Activated CD4-positive, alpha-beta T cell treated with anti-CD3 and anti-CD28 coated beads, Interleukin-10, Interleukin-2, amounts not matched to agents 100 ng/mL and 50 ng/mL, durations not matched to agents 16 hours and 8 hours (primary cell): ENCODE results near the gene GALNT4.

Experiments
- DNase-seq: peaks from one replicate; pipeline ENCODE4 v3.0.0-alpha.2; 2020

The GALNT4 gene

DNA sequence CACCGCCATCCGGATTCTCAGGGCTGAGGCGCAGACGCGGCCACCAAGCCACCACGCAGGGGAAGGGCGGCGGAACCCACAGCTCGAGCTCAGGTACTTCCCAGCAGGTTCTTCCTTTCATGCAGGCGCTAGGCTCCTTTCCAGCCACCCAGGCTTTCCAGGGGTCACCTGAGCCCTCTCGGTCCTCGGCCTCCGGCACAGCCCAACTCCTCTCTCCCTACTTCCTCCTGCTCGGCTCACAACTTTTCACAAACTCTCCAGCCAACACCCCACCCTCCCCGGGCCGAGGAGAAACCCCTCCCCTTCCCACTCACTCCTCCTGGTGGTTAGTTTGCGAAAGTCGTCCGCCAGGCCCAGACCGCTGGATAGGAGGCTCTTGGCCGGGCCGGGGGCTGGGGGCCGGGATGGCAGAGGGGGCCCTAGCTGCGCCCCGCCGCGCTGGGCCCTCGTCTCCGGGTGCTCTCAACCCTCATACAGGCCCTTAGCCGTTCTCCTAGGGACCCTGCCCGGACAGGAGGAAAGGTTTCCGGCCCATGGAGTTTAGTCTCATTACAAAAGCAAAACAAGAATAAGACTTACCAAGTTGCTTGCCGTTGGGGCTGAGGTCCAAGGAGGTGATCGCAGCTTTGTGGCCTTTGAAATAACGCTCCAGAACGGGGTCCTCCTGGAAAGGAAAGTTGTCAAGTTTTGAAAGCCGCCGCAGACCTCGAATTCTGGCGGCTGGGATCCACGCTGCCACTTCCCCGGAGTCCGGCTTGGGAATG is at the start of gene GALNT4:
TSS of gene GALNT4 (minus strand) at position 256 of the 764 bp plus-strand sequence. CDS start at position 9, 247 bp downstream.
- peak; percentile 88 for DNase-seq

DNA sequence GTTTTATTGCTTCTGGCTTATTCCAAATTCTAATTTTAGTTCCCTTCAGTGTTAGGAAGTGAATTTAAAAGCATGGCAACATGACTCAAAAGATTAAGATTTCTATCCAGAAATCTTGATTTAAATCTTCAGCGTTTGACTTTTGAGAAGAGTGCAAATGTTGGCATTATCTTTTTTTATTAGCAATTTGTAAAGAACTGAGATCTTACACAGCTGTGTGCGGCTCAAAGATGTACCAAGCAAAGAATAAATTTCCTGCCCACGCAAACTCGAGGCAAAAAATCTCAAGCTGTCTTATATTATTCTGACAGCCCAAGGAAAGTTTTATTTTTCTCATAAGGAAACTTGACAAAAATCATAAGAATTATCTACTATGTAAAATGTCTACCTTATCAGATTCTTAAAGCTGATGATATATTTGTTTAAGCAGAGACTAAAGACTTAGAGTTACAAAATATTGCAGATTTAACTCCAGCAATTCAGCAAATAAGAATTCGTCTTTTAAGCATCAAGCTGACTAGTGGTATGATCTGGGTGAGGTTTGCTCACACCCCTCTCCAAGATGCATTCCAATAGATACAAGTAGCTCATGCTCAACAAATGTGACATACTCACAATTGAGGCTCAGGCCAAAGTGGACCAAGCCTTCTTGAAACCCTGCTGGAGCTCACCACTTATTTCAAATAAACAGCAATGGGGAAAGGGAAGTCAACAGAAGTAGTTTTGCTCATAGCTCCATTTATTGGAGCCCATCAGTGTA is 48.6 kb upstream of the GALNT4 start:
- DNase-seq, result no peak

DNA sequence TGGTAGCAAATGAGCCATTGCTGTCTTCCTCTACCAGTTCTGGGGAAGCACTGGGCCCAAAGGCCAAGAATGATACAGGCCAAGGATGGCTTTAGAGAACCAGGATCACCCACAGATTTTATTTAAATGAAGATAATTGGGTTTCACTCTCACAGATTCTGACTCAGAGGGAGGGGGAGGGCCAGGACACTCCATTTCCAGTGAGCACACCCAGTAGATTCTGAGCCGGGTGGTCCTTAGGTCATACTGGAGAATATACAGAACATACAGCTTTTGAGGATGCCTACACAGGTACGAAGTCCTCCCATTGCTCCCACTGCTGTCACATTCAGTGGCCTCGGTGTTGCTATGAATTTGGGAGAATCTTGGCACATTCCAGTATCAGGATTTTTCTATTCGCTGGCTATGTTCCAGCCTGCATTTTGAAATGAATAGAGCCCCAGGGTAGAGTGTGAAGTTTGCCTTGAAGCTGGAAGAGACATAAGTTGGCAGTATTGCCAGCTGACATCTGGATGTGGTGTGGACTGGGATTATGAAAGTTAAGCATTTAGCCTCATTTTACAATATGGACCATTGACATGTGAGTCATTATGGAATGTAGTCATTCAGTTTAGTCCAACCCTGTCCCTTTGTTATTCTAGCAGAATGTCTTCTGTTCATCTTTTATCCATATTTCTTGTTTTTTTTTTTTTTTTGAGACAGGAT is 47.0 kb upstream of the GALNT4 start:
- no peak for DNase-seq

DNA sequence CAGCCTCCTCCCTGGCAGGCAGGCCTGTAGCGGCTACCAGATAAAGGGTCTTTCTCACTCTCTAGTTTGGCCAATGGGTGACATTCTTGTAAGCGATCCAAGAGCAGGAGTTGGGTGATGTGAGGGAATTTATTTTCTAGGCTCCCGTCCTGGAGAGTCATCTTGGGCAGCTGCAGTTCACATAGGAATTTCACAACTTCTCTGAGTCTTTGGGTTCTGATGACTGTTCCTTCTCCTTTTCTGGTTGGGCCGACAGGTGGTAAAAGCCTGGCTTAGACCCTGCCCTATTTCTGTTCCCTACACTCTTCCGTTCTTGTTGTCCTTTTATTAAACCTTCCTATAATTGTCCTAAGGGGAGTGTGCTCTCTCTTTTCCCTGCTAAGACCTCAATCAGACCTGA is 43.9 kb upstream of the GALNT4 start:
- no peak for DNase-seq

DNA sequence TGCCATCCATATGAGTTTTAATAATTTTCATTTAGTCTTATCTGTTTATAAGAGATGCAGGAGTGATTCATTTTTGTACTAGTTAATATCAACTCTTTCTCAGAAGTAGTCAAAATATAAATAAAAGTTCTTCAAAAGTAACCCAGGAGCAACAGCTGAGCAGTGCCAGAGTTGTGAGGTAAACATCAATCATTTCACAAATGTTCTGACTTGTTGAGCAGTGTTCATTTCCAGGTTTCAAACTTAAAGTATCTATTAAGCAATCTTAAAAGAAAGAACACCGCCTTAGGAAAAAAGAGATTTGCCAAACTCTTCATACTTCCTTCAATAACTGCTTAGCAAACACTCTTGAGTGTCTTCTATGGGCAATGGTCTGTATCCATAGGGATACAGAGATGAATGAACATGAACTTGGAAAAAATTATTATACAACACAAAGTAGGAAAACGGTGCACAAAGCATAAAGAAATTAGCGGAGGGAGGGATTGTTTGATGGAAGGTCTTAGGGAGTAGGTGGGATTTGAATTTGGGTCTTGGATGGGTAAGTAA is 43.2 kb upstream of the GALNT4 start:
- DNase-seq, result no peak

DNA sequence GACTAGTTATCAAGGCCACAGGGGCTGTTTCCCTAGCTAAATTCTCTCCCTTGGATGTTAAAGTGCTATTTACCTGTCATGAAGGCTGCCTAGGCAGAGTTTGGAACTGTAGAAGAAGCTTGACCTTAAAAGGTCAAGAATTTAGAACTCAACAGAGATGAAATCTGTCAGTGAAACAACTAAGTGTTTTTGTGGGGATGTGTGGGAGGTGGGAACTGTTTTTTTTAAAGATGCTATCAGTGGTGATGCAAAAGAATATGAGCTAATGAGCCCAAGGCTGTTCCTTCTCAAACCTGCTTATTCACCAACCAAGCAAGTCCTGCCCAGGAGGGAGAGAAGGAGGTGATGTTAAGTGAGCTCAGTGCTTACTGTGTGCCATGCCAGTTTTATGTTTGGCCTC is 42.0 kb upstream of the GALNT4 start:
- peak; percentile 10 for DNase-seq

DNA sequence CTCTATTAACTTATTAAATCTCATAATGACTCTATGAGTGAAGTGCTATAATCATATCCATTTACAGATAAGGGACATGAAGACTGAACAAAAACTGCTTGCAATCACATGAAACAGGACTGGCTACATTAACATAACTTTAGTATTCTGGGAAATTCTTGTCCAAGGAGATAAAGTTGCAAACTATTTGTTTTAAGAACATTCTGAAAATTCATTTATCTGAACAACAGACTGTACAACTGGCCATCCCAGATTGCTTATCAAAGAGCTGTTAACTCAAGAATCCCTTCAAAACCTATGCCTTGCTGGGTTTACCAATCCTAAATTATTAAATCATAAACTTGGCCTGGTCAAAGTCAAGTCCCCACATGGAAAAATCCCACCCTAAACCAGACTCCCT is 40.4 kb upstream of the GALNT4 start:
- no peak for DNase-seq

DNA sequence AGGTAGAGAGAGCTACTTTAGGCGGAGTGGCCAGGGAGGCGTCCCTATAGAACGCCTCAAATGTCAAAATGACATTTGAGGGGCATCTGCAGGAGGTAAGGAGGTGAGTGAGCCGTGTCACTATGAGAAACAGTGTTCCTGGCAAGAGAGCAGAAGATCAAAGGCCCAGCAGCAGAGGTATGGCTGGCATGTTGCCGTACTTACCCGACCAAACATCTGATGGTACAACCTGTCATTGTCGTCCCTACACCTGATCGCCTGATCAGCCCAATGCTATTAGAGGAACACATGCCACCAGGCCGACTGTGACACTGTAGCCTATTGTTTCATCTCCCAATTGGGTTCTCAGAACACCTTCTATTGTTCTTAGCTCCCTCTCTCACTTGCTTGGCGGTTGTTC is 35.2 kb upstream of the GALNT4 start:
- DNase-seq, result no peak

DNA sequence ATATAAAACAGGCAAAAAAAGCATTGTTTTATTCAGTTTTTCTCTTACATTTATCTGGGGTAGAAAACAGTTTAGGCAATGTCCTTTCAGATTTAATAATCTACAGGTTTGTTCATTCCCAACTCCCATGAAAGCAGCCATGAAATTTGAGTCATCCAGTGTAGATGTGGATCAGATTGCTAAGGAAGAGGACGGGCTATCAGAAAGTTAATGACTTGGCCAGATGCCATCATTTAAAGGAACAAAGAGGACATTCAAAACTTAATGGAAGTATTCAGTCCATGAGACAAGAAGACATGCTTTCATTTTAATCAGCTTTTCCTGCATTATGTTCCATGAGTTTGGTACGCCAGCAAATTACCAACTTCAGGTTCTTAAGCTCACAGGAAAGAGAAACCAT is 32.4 kb upstream of the GALNT4 start:
- no peak for DNase-seq

DNA sequence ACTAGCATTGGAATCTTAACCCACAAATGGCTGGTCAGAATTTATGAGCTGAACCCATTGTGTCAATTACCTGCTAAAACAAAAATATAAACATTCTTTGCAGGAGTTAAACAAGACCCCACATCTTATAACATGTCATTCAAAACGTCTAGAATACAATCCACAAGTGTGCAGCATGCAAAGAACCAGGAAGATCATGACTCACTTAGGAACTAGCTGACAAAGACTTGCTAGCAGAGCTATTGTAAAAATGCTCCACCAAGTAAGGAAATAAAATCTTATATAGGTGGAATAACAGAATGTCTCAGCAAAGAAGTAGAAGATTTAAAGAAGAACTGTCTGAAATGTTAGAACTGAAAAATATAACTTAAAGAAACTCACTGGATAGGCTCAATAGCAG is 27.8 kb upstream of the GALNT4 start:
- no peak for DNase-seq

DNA sequence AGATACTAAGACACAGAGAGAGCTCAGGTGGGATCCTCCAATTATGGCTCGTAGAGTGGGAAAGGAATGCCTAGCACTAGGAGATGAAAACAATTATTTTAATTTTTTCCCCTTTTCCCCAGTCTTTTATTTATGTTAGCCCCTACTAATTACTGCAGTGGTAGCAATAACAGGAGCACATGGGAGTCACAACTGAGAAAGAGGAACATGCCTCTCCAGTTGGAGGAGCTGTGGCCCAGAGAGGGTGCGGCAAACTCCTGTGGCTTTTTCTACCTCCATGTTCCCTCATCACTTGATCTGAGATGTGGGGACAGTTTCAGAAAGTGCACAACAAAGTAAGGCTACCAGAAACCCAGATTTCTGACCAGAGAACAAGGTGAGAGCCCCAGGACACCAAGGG is 27.2 kb upstream of the GALNT4 start:
- no peak for DNase-seq

DNA sequence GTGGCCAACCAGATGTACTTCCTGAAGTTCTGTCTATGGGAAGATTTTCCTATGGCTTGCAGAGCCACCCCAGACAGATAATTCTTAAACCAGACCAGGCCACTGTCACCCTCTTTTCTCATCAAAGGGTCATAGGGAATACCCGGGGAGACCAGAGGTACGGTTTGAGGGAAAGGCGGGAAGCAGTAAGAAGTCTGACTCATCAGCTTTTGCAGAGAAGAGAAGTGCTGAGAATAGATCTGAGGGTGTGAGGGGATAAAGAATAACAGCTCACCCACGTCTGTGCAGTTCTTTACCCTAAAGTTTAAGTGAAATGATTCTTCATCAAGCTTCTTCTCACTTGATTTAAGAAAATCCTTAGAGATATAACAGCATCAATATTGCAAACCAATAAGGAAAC is 22.5 kb upstream of the GALNT4 start:
- no peak for DNase-seq

DNA sequence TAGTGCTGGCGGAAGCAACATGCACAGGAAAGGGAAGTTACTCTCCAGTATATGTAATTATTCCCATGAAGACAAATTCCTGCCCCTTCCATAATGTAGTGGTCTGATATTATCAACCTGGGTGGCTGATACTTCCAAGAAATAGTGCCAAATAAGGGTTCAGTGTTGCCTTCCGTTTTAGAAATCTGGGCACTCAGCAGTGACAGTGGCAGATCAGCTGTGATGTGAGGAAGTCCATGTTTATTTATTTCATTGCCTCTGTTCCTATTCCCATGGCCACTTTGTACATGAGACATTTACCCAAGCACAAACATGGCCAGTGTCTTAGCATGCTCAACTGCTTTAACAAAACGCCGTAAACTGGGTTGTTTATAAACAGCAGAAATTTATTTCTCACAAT is 21.6 kb upstream of the GALNT4 start:
- no peak for DNase-seq

DNA sequence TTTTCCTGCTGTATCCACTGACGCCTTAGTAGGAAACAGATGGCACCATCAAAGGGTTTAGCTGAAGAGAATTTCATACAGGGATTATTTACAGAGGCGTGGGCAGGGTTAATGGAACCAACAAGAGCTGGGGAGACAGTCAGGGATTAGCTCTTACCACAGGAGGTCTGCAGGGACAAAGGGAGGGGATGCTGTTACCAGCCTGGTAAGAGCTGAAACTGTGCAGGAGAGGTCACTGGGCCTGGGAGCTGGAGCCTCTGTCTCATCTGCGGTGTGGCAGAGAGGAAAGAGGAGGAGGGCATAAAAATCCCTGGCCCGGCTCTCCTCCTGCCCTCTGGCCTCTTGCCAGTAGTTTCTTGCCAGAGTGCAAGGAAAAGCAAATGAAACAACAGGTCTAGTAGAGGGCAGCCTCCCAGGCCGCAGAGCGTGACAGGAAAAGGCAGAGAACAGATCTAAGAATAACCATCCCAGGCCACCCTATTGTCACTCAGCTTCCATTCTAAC is 20.1 kb upstream of the GALNT4 start:
- DNase-seq, result no peak

DNA sequence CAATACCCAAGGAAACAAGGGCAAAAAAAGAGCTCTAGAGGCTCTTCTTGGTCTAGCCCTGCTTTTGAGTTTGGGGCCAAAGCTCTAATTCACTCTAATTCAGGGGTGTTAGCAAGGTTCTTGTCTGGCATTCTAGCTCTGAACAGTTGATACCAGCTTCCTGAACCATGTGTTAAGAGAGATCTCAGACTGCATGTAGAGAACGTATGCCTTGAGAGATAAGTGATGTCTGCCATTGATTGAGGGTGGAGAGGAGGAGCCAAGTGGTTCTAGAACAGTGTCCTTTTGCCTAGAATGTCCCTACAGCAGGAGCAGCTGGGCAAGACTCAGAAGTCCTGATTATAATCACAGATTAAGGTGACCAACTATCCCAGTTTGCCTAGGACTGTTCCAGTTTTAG is 19.4 kb upstream of the GALNT4 start:
- no peak for DNase-seq

DNA sequence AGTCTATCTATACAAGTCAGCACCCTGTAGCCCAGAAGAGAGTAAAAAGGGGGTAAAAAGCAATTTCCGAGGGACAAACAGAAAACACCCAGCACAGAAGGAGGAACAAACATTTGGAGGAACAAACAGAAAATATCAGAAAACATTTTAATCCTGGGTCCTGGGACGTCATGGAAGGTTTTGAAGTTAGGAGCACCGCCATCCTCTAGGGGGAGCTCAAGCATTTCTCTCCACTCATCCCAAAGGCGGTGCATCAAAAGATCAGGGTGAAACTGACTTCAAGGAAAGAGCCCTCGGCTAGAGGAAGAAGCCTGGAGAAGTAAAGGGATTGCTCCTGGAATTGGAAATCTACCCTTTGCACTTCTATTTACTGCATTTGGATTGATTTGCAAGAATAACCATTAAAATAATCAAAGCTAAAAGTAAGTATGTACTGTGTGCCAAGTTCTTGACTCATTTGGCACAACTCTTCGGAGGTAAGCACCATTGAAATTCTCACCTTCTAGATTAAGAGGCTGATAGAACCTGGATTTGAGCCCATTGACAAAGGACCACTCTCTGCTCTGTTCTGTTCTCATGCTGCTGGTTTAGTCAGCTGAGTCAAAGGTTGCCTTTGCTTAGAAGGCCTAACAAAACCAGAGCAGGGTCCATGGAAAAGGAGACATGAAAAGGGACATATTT is 18.5 kb upstream of the GALNT4 start:
- peak; percentile 74 for DNase-seq

DNA sequence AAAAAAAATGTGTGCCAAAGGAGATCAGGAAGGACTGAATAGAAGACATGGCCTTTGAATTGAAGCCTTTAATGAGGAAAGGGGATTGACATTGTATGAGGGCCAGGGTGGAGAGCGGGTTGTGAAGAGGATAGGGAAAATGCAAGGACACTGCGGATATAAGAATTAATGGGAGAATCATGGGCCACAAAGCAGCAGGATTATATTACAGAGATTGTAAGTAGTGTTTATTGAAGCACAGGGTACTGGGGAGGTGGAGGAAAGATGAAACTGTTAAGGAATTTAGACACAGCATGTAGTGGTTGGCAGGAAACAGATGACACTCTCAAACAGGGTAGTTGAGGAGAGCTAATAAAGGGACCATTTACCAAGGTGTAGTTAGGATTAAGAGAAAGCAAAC is 17.6 kb upstream of the GALNT4 start:
- no peak for DNase-seq

DNA sequence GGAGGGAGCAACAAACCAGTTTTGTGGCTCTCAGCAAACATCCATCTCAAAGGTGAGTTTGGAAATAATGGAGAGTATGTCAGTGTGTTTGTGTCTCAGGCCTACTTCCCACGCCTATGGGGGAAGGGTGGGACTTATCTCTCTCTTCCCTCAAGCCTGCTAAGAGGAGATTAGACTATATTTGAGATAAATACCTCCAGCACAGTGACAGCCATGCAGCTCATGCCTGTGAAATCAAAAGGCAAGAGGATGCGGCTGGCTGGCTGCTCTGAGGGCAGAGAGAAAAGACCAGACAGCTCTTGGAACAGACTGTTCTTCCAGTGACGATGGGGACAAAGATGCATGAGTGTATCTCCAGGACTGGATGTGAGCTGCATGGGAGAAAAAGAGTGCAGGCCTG is 16.0 kb upstream of the GALNT4 start:
- no peak for DNase-seq

DNA sequence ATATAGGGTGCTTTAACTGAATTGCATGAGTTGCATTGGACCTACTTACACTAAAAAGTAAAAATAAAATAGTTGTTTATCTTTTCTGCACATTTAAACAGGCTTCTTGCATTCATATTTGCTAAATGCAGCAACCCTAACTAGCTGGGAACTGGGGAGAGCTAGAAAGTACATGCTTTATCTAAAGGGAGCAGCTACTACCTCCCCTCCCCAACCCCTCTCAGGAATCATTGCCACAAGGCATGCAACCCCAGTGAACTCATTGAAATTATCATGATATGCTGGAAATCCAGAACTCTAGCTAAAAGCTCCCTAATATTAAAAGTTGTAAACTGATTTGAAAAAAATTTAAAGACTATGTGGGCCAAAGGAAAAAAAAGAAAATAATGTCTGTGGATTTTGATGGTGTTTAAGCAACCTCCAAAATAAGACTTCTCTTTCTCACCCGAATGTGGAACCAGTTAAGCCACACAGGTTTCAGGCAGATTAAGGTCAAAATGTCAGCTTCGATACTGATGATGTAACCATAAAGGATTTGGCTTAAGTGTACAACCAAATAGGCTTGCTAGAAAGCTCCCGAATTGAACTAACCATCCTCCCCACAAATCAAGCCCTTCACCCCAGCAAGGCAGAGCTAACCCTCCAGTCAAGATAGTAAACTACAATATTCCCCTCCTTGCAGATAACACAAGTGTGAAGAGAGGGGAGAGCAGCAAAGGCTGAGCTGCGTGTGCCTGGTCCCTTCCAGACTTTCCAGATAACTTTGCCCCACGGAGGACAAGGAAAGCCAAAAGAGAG is 15.0 kb upstream of the GALNT4 start:
- DNase-seq, result no peak

DNA sequence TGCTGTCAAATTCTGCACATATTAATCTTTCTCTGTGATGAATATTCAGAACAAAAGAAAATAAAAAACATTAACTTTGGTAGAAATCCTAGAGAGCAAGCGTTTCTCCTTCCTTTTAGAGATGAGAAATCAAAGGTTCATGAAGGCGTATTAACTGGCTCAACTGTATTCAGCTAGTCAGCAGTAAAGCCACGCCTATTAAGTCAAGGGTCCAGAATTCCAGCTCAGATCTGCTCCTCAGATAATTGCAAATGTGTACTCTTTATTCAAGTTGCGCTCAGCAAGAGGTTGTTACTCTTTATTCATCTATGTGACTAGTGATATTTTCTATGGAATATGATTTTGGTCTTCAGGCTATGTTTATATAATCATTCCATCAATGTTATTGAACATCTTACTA is 14.3 kb upstream of the GALNT4 start:
- DNase-seq, result no peak

DNA sequence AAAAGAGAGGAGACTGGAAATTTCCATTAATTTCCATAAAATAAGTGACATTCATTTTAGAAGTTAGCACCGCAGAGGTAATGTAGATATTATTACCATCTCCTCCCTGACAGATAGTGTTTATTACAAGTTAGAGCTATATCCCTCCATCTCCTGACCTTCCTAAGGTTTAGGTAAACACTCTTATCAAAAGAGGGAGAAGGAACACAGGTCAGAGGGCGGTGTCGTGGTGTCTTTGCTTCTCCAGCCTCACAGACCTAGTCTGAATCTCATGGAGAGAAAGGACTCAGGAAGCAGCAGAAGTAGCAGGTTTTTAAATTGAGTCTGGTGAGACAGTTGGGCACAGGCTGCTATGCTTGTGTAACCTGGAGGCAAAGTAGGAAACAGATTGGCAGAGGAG is 12.8 kb upstream of the GALNT4 start:
- no peak for DNase-seq

DNA sequence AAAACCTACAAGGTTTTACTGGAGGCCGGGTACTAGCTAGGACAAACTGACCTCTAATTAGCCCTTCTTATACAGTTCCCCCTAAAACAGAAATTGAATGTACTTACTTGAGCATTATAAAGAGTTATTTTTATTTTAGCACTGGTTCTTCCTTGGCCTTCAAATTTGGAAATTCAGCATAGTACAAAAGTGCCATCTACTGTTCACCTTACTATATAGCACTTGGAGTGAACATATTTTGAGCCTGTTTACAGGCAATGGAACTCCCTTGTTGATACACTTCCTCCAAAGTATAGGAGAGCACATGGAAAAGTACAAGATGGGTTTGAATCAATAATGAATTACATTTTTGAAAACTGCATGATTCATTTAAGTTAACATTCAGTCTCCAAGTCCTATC is 5.1 kb upstream of the GALNT4 start:
- DNase-seq, result peak; percentile 67
